Measurements from ENCODE around the gene SH2D5. TPM values are rescaled to one million over a fixed set of nuclear protein-coding genes. Genes with fewer than 3 reads are reported as not detected.
"Not testable (repeated sequence)": the region's sequence is repeated elsewhere in the genome, so short reads cannot be mapped to it uniquely, and the experiment has no call there.

Gene SH2D5
- total RNA-seq, 1 donor from 2014 or later, result 1.2 TPM

DNA sequence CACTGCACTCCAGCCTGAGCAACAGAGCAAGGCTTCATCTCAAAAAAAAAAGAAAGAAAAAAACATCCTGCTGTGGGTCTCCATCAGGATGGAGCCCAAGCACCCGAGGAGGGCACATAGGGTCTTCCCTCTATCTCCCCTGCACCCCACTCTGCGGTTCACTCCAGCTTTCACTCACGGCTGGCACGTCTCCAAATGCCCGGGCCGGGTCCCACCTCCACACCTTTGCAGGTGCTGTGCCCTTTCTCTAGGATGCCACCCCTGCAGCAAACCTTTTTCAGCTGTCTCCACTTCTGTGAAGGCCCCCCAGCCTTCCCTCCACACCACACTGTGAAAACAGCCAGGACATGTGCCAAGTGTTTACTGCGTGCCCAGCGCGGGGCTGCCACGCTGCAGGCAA, 48.9 kb downstream of the SH2D5 start:
- no peaks in the 10 kb centered on the region for H3K36me3 Mint-ChIP-seq (ENCODE audit: unreplicated experiment)
- TF ChIP-seq, protein P1, sequence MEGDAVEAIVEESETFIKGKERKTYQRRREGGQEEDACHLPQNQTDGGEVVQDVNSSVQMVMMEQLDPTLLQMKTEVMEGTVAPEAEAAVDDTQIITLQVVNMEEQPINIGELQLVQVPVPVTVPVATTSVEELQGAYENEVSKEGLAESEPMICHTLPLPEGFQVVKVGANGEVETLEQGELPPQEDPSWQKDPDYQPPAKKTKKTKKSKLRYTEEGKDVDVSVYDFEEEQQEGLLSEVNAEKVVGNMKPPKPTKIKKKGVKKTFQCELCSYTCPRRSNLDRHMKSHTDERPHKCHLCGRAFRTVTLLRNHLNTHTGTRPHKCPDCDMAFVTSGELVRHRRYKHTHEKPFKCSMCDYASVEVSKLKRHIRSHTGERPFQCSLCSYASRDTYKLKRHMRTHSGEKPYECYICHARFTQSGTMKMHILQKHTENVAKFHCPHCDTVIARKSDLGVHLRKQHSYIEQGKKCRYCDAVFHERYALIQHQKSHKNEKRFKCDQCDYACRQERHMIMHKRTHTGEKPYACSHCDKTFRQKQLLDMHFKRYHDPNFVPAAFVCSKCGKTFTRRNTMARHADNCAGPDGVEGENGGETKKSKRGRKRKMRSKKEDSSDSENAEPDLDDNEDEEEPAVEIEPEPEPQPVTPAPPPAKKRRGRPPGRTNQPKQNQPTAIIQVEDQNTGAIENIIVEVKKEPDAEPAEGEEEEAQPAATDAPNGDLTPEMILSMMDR (IDR thresholded peaks at IDR 0.05; ENCODE audit: partially characterized antibody, unreplicated experiment), result no peak
- peaks cover 12% of the 10 kb centered on the region for H3K27me3 Mint-ChIP-seq (ENCODE audit: unreplicated experiment)
- peaks cover 7% of the 10 kb centered on the region for H3K4me1 Mint-ChIP-seq (ENCODE audit: low read depth, unreplicated experiment)
- H3K27ac Mint-ChIP-seq (ENCODE audit: unreplicated experiment), result no peak overlapping the region
- DNase-seq, result no peak
- peaks cover 3% of the 10 kb centered on the region for H3K9me3 Mint-ChIP-seq (ENCODE audit: unreplicated experiment)
- no peak overlapping the region for H3K4me3 Mint-ChIP-seq (ENCODE audit: unreplicated experiment)

- H3K9me3 Mint-ChIP-seq (ENCODE audit: unreplicated experiment), result peaks cover 3% of the 10 kb centered on the region
- H3K4me1 Mint-ChIP-seq (ENCODE audit: low read depth, unreplicated experiment), result peaks cover 7% of the 10 kb centered on the region
- no peak overlapping the region for H3K27ac Mint-ChIP-seq (ENCODE audit: unreplicated experiment)
- TF ChIP-seq, protein P1 (IDR thresholded peaks at IDR 0.05; ENCODE audit: partially characterized antibody, unreplicated experiment), result no peak
- H3K36me3 Mint-ChIP-seq (ENCODE audit: unreplicated experiment), result no peaks in the 10 kb centered on the region
- no peak overlapping the region for H3K4me3 Mint-ChIP-seq (ENCODE audit: unreplicated experiment)
- DNase-seq, result no peak
- peaks cover 9% of the 10 kb centered on the region for H3K27me3 Mint-ChIP-seq (ENCODE audit: unreplicated experiment)
Measured at GRCh38 chr1:20682571-20683236, 49.8 kb downstream of the SH2D5 start.

DNA sequence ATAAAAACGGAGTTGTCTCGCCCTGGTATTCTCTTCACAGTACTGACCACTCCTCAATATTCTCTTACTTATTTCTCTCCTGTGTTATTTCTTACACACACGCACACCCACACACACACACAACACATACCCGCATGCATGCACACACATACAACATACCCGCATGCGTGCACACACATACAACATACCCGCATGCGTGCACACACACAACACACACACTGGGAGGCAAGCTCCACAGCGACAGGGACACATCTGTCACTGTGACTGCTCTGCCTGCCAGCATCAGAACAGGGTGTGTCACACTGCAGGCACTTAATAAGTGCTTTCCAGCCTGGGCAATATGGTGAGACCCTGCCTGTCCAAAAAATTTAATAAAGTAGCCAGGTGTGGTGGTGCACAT, 50.5 kb downstream of the SH2D5 start:
- DNase-seq, result no peak
- Mint-ChIP-seq H3K4me1 (ENCODE audit: low read depth, unreplicated experiment) (peaks cover 7% of the 10 kb centered on the region), H3K36me3 (ENCODE audit: unreplicated experiment) (peaks cover 4% of the 10 kb centered on the region), H3K27me3 (ENCODE audit: unreplicated experiment) (peaks cover 9% of the 10 kb centered on the region), H3K9me3 (ENCODE audit: unreplicated experiment) (peaks cover 3% of the 10 kb centered on the region), H3K4me3 (ENCODE audit: unreplicated experiment) (no peak overlapping the region), H3K27ac (ENCODE audit: unreplicated experiment) (peak overlapping the region; percentile 63)
- TF ChIP-seq, protein P1 (IDR thresholded peaks at IDR 0.05; ENCODE audit: partially characterized antibody, unreplicated experiment), result no peak

DNA sequence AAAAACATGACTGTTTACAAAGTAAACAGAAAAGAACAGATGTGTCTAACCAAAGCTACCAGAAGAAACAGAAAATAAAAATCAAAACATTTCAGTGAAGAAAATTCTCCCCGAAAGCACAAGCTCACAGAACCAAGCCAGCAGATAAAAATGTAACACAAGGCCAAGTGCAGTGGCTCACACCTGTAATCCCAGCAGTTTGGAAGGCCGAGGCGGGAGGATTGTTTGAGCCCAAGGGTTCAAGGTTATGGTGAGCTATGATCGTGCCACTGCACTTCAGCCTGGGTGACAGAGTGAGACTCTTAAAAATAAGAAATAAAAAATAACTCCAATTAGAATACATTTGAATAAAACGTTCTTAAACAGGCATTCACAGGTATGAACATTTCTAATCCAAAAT, 52.2 kb downstream of the SH2D5 start:
- peaks cover 2% of the 10 kb centered on the region for H3K9me3 Mint-ChIP-seq (ENCODE audit: unreplicated experiment)

GRCh38 chr1:20678599-20678998, 53.9 kb downstream of the SH2D5 start:
- Mint-ChIP-seq H3K27me3 (ENCODE audit: unreplicated experiment) (peaks cover 3% of the 10 kb centered on the region), H3K27ac (ENCODE audit: unreplicated experiment) (no peak overlapping the region), H3K9me3 (ENCODE audit: unreplicated experiment) (peaks cover 2% of the 10 kb centered on the region), H3K4me3 (ENCODE audit: unreplicated experiment) (no peak overlapping the region), H3K4me1 (ENCODE audit: low read depth, unreplicated experiment) (peaks cover 7% of the 10 kb centered on the region), H3K36me3 (ENCODE audit: unreplicated experiment) (peaks cover 4% of the 10 kb centered on the region)
- TF ChIP-seq, protein P1 (IDR thresholded peaks at IDR 0.05; ENCODE audit: partially characterized antibody, unreplicated experiment), result no peak
- DNase-seq, result no peak

More for the DNA sequence above, 52.2 kb downstream of the SH2D5 start:
- H3K27ac Mint-ChIP-seq (ENCODE audit: unreplicated experiment), result no peak overlapping the region
- peaks cover 5% of the 10 kb centered on the region for H3K27me3 Mint-ChIP-seq (ENCODE audit: unreplicated experiment)
- peaks cover 7% of the 10 kb centered on the region for H3K4me1 Mint-ChIP-seq (ENCODE audit: low read depth, unreplicated experiment)
- peaks cover 4% of the 10 kb centered on the region for H3K36me3 Mint-ChIP-seq (ENCODE audit: unreplicated experiment)
- TF ChIP-seq, protein P1 (IDR thresholded peaks at IDR 0.05; ENCODE audit: partially characterized antibody, unreplicated experiment), result no peak
- H3K4me3 Mint-ChIP-seq (ENCODE audit: unreplicated experiment), result no peak overlapping the region
- no peak for DNase-seq

DNA sequence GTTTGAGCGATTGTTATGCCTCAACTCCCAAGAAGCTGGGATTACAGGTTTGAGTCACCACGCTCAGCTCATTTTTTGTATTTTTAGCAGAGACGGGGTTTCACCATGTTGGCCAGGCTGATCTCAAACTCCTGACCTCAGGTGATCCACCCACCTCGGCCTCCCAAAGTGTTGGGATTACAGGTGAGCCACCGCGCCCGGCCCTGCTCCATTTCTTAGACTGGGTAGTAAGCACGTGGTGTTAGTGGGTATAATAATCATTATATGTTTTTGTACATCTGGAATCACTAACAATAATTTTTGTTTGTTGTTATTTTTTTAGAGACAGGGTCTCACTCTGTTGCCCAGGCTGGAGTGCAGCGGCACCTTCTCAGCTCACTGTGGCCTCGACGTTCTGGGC, 58.9 kb downstream of the SH2D5 start:
- not testable (repeated sequence) for H3K27me3 Mint-ChIP-seq (ENCODE audit: unreplicated experiment); H3K4me3 Mint-ChIP-seq (ENCODE audit: unreplicated experiment); DNase-seq; H3K9me3 Mint-ChIP-seq (ENCODE audit: unreplicated experiment); H3K27ac Mint-ChIP-seq (ENCODE audit: unreplicated experiment); H3K36me3 Mint-ChIP-seq (ENCODE audit: unreplicated experiment); H3K4me1 Mint-ChIP-seq (ENCODE audit: low read depth, unreplicated experiment)

Data from glutamatergic neuron (in vitro differentiated cells).